Measurements from ENCODE around the gene PADI4. TPM values are rescaled to one million over a fixed set of nuclear protein-coding genes. Genes with fewer than 3 reads are reported as not detected.

The PADI4 gene
- total RNA-seq, 5 donors from 2014 or later (not counting 1 experiment from before 2014, with no cell fraction given), result 0.33 to 1.2 (median 1.0) TPM

DNA sequence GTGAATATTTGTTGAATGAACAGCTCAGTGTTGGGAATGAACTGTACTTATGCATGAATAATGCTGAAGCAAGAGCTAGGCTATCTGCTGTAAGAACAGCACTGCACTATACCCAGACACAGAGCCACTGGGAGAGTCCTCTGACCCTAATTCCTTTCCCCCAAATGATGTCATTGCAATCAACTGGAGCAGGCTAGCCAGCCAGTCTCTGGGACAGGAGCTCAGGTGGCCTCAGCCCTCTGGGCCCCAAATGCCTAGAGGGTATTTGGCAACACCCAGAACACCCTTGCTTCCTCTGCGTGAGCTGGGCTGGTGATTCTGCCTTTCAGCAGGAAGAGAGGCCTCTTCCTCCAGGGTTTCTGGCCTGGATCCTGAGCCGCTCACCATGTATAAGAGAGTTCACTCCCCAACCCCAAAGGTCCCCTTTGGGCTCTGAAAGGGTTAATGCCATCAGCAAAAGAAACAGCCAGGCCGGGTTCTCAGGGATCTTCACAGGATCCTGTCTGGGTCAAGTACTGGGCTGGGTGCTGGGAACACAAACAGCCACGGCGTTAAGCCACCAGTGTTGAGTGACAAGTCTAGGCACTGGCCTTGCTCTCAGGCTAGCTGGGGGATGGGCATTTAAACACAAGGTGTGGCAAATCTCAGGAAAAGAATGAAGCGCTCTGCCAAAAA is 3.7 kb upstream of the PADI4 start:
- H3K4me3 ChIP-seq (ENCODE audit: control insufficient read depth in 1 of 2, extremely low read depth in 1 of 2, low read length in 1 of 2), result no peak overlapping the region
- Mint-ChIP-seq H3K4me1 (no peaks in the 10 kb centered on the region), H3K27ac (no peak overlapping the region), H3K9me3 (peaks cover 13 to 15% (median 13%) of the 10 kb centered on the region in 3 donors), H3K27me3 (peaks cover 28 to 32% of the 10 kb centered on the region in 2 donors), H3K4me3 (no peak overlapping the region), H3K36me3 (peaks cover 4% of the 10 kb centered on the region)
- ChIA-PET CTCF (no interaction called here), POLR2A (no interaction called here)
- WGBS (ENCODE audit: insufficient coverage), result 32% methylated on average over 5 of the region's 6 CpGs
- ATAC-seq (replicated peaks in 1 of 4) (no peak), DNase-seq (no peak)
- no peaks in the 10 kb centered on the region for H3K4me1 ChIP-seq (ENCODE audit: control insufficient read depth in 1 of 2, extremely low read depth in 1 of 2, insufficient read depth in 2 of 2, low read length in 2 of 2)
- no peaks in the 10 kb centered on the region for H3K9me3 ChIP-seq
- H3K27ac ChIP-seq (ENCODE audit: low read length), result no peak overlapping the region
- peaks cover 0 to 25% of the 10 kb centered on the region in 2 experiments for H3K27me3 ChIP-seq (replicated peaks in 1 of 2; ENCODE audit: control insufficient read depth in 2 of 2, extremely low read depth in 1 of 2, insufficient read depth in 2 of 2, low read length in 1 of 2)
- H3K36me3 ChIP-seq (ENCODE audit: control insufficient read depth in 2 of 2, extremely low read depth in 1 of 2, insufficient read depth in 1 of 2, low read length in 1 of 2), result no peaks in the 10 kb centered on the region

DNA sequence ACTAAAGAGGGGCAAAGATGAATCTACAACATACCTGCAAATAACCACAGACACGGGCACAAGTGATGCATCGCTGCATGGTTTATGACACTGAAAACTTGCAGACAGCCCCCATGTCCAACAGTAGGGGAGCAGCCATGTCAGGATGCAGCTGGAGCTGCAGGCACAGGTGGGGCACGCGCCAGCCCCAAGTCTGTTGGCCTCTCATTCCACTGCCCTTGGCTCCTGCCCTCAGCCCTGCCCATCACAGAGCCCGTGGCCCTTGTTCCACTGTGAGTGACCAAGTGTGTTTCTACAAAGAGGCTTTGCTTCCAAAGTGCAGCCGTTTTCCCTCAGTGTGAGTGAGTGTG is 3.2 kb upstream of the PADI4 start:
- DNase-seq, result no peak
- H3K27me3 ChIP-seq (replicated peaks in 1 of 2; ENCODE audit: control insufficient read depth in 2 of 2, extremely low read depth in 1 of 2, insufficient read depth in 2 of 2, low read length in 1 of 2), result peaks cover 0 to 29% of the 10 kb centered on the region in 2 experiments
- no peaks in the 10 kb centered on the region for H3K9me3 ChIP-seq
- Mint-ChIP-seq H3K4me1 (no peaks in the 10 kb centered on the region), H3K27ac (no peak overlapping the region), H3K27me3 (peaks cover 33% of the 10 kb centered on the region in 2 donors), H3K36me3 (peaks cover 4% of the 10 kb centered on the region), H3K4me3 (no peak overlapping the region), H3K9me3 (peaks cover 11 to 13% (median 12%) of the 10 kb centered on the region in 3 donors)
- CTCF ChIA-PET, result no interaction called here
- no peaks in the 10 kb centered on the region for H3K4me1 ChIP-seq (ENCODE audit: control insufficient read depth in 1 of 2, extremely low read depth in 1 of 2, insufficient read depth in 2 of 2, low read length in 2 of 2)
- no peaks in the 10 kb centered on the region for H3K36me3 ChIP-seq (ENCODE audit: control insufficient read depth in 2 of 2, extremely low read depth in 1 of 2, insufficient read depth in 1 of 2, low read length in 1 of 2)
- no peak overlapping the region for H3K4me3 ChIP-seq (ENCODE audit: control insufficient read depth in 1 of 2, extremely low read depth in 1 of 2, low read length in 1 of 2)
- no peak overlapping the region for H3K27ac ChIP-seq (ENCODE audit: low read length)
- WGBS (ENCODE audit: insufficient coverage), result 80% methylated on average over 2 of the region's 6 CpGs
- POLR2A ChIA-PET, result no interaction called here
- no peak for ATAC-seq (replicated peaks in 1 of 4)

DNA sequence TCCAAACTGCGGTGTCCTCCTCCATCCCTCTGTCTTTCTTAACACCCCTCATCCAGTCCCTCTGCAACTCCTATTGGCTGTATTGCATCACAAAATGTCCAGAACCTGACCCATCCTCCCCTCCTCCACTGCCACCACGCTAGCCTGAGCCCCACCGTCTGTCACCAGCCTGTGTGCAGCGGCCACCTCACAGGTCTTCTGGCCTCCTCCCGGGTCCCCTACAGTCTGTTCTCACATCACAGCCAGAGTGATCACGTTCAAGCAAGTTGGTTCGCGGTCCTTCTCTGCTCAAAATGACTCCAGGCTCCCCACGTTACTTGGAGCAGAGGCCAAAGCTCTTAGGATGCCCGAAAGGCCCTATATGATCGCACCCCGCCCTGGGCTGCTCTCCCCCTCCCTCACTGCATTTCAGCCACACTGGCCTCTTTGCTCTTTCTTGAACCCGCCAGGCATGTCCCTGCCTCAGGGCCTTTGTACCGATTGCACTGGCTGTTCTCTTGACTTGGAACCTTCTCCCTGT is 2.4 kb upstream of the PADI4 start:
- H3K4me1 Mint-ChIP-seq, result no peaks in the 10 kb centered on the region
- no peak overlapping the region for H3K27ac ChIP-seq (ENCODE audit: low read length)
- no peak for ATAC-seq (replicated peaks in 1 of 4)
- no peaks in the 10 kb centered on the region for H3K4me1 ChIP-seq (ENCODE audit: control insufficient read depth in 1 of 2, extremely low read depth in 1 of 2, insufficient read depth in 2 of 2, low read length in 2 of 2)
- ChIA-PET POLR2A (no interaction called here), CTCF (interaction anchor here in 1 of 2 donors (0.6 kb wide), 1 partner anchor 178 kb away, joined by 4 read pairs; no protein-coding TSS in a partner anchor)
- H3K36me3 ChIP-seq (ENCODE audit: control insufficient read depth in 2 of 2, extremely low read depth in 1 of 2, insufficient read depth in 1 of 2, low read length in 1 of 2), result no peaks in the 10 kb centered on the region
- 82% methylated on average over 13 of the region's 14 CpGs for WGBS (ENCODE audit: insufficient coverage)
- peaks cover 0 to 37% of the 10 kb centered on the region in 2 experiments for H3K27me3 ChIP-seq (replicated peaks in 1 of 2; ENCODE audit: control insufficient read depth in 2 of 2, extremely low read depth in 1 of 2, insufficient read depth in 2 of 2, low read length in 1 of 2)
- no peak for DNase-seq
- H3K9me3 ChIP-seq, result no peaks in the 10 kb centered on the region
- H3K4me3 ChIP-seq (ENCODE audit: control insufficient read depth in 1 of 2, extremely low read depth in 1 of 2, low read length in 1 of 2), result no peak overlapping the region
- peaks cover 11 to 13% (median 12%) of the 10 kb centered on the region in 3 donors for H3K9me3 Mint-ChIP-seq
- H3K36me3 Mint-ChIP-seq, result peaks cover 4% of the 10 kb centered on the region
- no peak overlapping the region for H3K4me3 Mint-ChIP-seq
- H3K27me3 Mint-ChIP-seq, result peaks cover 39 to 41% of the 10 kb centered on the region in 2 donors
- no peak overlapping the region for H3K27ac Mint-ChIP-seq

DNA sequence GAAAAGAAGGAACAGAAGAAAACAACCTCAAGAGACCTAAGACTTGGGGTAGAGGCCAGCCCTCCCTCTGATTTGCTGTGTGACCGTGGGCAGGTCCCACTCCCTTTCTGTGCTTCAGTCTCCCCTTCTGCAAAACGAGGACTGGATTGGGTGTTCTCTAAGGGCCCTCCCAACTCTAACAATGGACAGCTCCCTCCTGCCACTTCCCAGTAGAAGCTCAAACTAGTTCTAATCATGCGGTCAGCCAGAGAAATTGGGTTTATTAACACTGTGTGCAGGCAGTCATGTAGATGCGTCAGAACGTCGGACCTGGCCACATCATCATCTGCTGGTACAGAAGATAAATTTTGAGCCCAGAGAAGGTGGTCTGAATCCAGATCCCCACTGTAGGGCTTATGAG is 1.6 kb upstream of the PADI4 start:
- Histone ChIP-seq H3K27me3 (replicated peaks in 1 of 2; ENCODE audit: control insufficient read depth in 2 of 2, extremely low read depth in 1 of 2, insufficient read depth in 2 of 2, low read length in 1 of 2) (peaks cover 0 to 41% of the 10 kb centered on the region in 2 experiments), H3K4me3 (ENCODE audit: control insufficient read depth in 1 of 2, extremely low read depth in 1 of 2, low read length in 1 of 2) (no peak overlapping the region), H3K27ac (ENCODE audit: low read length) (no peak overlapping the region), H3K4me1 (ENCODE audit: control insufficient read depth in 1 of 2, extremely low read depth in 1 of 2, insufficient read depth in 2 of 2, low read length in 2 of 2) (no peaks in the 10 kb centered on the region), H3K9me3 (no peaks in the 10 kb centered on the region), H3K36me3 (ENCODE audit: control insufficient read depth in 2 of 2, extremely low read depth in 1 of 2, insufficient read depth in 1 of 2, low read length in 1 of 2) (no peaks in the 10 kb centered on the region)
- H3K27me3 Mint-ChIP-seq, result peaks cover 39 to 41% of the 10 kb centered on the region in 2 donors
- 89% methylated on average over 5 of the region's 6 CpGs for WGBS (ENCODE audit: insufficient coverage)
- H3K27ac Mint-ChIP-seq, result no peak overlapping the region
- ChIA-PET CTCF (no interaction called here), POLR2A (no interaction called here)
- ATAC-seq (replicated peaks in 1 of 4), result no peak
- no peak overlapping the region for H3K4me3 Mint-ChIP-seq
- peaks cover 11 to 13% (median 12%) of the 10 kb centered on the region in 3 donors for H3K9me3 Mint-ChIP-seq
- DNase-seq, result no peak
- no peaks in the 10 kb centered on the region for H3K4me1 Mint-ChIP-seq
- peaks cover 4% of the 10 kb centered on the region for H3K36me3 Mint-ChIP-seq

DNA sequence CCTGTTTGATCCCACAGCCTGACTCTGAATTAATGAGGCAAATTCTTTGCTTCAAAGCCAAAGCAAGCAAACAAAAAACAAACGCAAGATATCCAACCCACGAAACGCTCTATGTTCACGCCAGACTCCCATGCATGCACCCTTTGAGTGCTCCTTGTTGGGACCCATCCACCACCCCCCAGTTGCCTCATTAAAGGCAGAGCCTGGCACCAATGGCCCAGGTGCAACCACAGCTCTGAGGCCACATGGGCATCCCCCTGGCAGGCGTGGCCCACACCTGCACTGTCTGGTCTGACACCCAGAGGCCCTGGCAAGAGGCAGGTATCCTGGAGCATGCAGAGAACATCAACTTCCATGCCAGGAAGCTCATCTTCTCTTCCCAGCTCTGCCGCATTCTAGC is 1.1 kb upstream of the PADI4 start:
- Mint-ChIP-seq H3K4me3 (no peak overlapping the region), H3K27me3 (peaks cover 39 to 41% of the 10 kb centered on the region in 2 donors), H3K4me1 (peaks cover 0 to 2% (median under 1%) of the 10 kb centered on the region in 3 donors), H3K9me3 (peaks cover 7 to 10% (median 9%) of the 10 kb centered on the region in 3 donors), H3K36me3 (peaks cover 4% of the 10 kb centered on the region), H3K27ac (no peak overlapping the region)
- no peak for ATAC-seq (replicated peaks in 1 of 4)
- WGBS (ENCODE audit: insufficient coverage), result 29% methylated on average over 5 of the region's 6 CpGs
- Histone ChIP-seq H3K4me1 (ENCODE audit: control insufficient read depth in 1 of 2, extremely low read depth in 1 of 2, insufficient read depth in 2 of 2, low read length in 2 of 2) (no peaks in the 10 kb centered on the region), H3K27me3 (replicated peaks in 1 of 2; ENCODE audit: control insufficient read depth in 2 of 2, extremely low read depth in 1 of 2, insufficient read depth in 2 of 2, low read length in 1 of 2) (peaks cover 0 to 44% of the 10 kb centered on the region in 2 experiments), H3K9me3 (no peaks in the 10 kb centered on the region), H3K4me3 (ENCODE audit: control insufficient read depth in 1 of 2, extremely low read depth in 1 of 2, low read length in 1 of 2) (no peak overlapping the region), H3K27ac (ENCODE audit: low read length) (no peak overlapping the region), H3K36me3 (ENCODE audit: control insufficient read depth in 2 of 2, extremely low read depth in 1 of 2, insufficient read depth in 1 of 2, low read length in 1 of 2) (no peaks in the 10 kb centered on the region)
- ChIA-PET POLR2A (no interaction called here), CTCF (no interaction called here)
- no peak for DNase-seq

DNA sequence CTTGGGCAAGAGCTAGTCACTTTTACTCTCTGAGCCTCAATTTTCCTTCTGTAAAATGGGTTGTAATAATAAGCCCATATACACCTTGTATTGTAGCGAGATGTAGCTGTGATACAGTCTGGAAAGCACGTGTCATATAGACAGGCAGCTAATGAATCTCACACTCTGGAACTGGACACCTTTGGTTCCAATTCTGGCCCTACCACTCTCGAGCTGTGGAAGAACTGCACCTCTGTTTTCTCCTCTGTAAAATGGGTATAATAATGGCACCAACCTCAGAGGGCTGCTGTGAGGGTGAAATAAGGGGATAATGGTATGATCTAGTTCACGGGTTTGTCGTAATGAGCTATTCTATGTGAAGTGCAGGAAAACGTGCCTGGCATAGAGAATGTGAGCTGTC is 668 bp upstream of the PADI4 start:
- Mint-ChIP-seq H3K4me1 (peaks cover under 1 to 6% (median 4%) of the 10 kb centered on the region in 3 donors), H3K4me3 (no peak overlapping the region), H3K9me3 (peaks cover 3 to 5% (median 4%) of the 10 kb centered on the region in 3 donors), H3K27ac (no peak overlapping the region), H3K36me3 (no peaks in the 10 kb centered on the region), H3K27me3 (peaks cover 40 to 42% of the 10 kb centered on the region in 2 donors)
- POLR2A ChIA-PET, result no interaction called here
- 81% methylated on average over 4 of the region's 6 CpGs for WGBS (ENCODE audit: insufficient coverage)
- CTCF ChIA-PET, result no interaction called here
- ATAC-seq (replicated peaks in 1 of 4), result no peak
- Histone ChIP-seq H3K4me3 (ENCODE audit: control insufficient read depth in 1 of 2, extremely low read depth in 1 of 2, low read length in 1 of 2) (no peak overlapping the region), H3K9me3 (no peaks in the 10 kb centered on the region), H3K27ac (ENCODE audit: low read length) (no peak overlapping the region), H3K4me1 (ENCODE audit: control insufficient read depth in 1 of 2, extremely low read depth in 1 of 2, insufficient read depth in 2 of 2, low read length in 2 of 2) (no peaks in the 10 kb centered on the region), H3K27me3 (replicated peaks in 1 of 2; ENCODE audit: control insufficient read depth in 2 of 2, extremely low read depth in 1 of 2, insufficient read depth in 2 of 2, low read length in 1 of 2) (peaks cover 0 to 44% of the 10 kb centered on the region in 2 experiments), H3K36me3 (ENCODE audit: control insufficient read depth in 2 of 2, extremely low read depth in 1 of 2, insufficient read depth in 1 of 2, low read length in 1 of 2) (no peaks in the 10 kb centered on the region)
- DNase-seq, result no peak
